HG03521 (cell line): ENCODE measurements around the gene KCNK16.

ENCODE experiments used
- ATAC-seq: cut with Tn5 transposase; IDR thresholded peaks from one replicate; pipeline ENCODE4 v1.9.1; 2021; ENCODE audit warnings: mild to moderate bottlenecking, moderate library complexity; ENCODE audit not compliant: unreplicated experiment

KCNK16 gene

GRCh38 chr6:39322306-39322850 is at the start of gene KCNK16:
TSS of gene KCNK16 (minus strand) at chr6:39322702. CDS start at chr6:39322540, 162 bp downstream.
- ATAC-seq = no peak

DNA sequence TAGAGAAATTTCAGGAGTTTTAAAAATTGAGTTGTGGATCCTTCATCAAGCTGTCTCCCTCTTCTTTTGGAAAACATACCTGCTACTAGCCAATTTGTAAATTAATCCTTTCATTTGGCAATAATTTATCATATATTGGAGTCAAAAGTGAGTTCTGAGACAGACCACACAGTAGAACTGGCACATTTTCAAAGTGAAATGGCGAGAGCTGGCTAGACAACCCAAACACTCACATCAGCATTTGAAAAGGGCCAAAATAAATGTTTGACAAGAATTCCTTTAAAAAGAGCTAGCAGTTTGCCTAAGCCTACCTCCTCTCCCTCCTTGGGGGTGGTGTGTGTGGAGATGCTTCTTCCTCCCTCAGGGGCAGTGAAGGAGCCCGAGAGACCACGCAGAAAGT is 47.9 kb upstream of the KCNK16 start:
- ATAC-seq = no peak

GRCh38 chr6:39369987-39370386 is 47.5 kb upstream of the KCNK16 start:
- ATAC-seq = no peak

DNA sequence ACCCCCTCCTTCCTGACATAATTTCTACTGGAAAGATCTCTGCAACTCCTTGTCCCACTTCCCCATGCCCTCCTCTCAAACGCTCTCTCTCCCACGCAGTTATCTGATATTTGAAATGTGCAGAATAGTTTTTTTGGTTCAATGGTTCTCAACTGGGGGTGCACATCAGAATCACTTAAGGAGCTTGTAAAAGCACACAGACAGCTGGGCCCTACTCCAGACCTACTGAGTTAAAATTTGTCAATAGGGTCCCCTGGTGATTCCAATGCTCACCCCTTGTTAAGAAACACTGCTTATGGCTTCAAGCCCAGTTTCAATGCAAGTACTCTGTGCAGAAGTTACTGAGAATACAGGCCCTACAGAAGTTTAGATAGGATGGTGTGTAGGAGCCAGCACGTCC is 45.2 kb upstream of the KCNK16 start:
- ATAC-seq = no peak

GRCh38 chr6:39366931-39367618 is 44.6 kb upstream of the KCNK16 start:
- no peak for ATAC-seq

- ATAC-seq = no peak
These were observed 43.0 kb upstream of the KCNK16 start for GRCh38 chr6:39365281-39366074.

GRCh38 chr6:39363280-39363679 is 40.8 kb upstream of the KCNK16 start:
- ATAC-seq = no peak

GRCh38 chr6:39362487-39362865 is 40.0 kb upstream of the KCNK16 start:
- ATAC-seq = no peak

GRCh38 chr6:39361657-39362486 is 39.4 kb upstream of the KCNK16 start:
- ATAC-seq = no peak

GRCh38 chr6:39360378-39360777 is 37.9 kb upstream of the KCNK16 start:
- ATAC-seq = no peak

GRCh38 chr6:39357998-39358686 is 35.6 kb upstream of the KCNK16 start:
- no peak for ATAC-seq

DNA sequence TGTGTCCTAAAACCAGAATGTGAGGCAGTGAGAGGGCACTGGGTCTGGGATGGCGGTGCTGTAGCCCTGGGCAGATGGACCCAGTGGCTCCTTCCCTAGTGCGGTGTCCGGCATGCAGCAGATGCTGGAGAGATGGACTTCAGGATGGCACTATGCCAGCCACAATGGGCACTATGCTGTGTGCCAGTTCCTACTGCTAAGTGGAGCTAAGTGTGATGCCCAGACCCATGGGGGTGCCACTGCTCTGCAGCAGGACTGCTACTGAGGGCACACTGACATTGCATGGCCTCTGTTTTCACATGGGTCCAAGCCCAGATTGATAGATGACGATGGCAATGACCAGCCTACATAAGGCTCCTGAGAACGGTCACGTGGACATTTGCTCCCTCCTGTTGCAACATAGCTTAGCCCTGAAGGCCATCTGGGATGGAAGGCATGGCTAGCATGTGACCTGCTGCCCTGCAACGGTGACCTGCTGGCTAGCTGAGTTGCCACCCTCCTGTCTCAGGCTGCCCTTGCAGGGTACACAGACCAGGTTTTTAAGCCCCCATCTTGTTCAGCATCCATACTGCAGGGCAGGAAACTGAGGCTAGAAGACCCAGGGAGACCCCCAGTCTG is 31.3 kb upstream of the KCNK16 start:
- no peak for ATAC-seq

GRCh38 chr6:39350723-39351505 is 28.4 kb upstream of the KCNK16 start:
- no peak for ATAC-seq

DNA sequence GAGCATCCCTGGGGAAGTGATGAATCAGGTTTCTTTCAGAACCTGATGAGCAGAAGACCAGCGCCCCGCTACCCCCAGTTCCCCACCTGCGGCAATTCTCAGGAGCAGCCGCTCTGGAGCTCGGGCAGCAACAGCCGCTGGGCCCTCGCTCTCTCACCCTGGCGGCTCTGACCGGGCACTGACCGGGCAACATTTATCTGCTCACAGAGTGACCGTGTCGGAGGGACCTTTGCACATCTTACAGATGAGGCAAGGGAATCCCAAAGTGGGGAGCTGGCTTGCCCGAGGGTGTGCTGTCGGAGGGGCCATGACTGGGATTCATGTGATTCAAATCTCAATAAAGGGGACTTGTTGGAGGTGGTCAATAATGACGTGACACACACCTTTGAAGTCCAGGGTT is 26.2 kb upstream of the KCNK16 start:
- no peak for ATAC-seq

GRCh38 chr6:39347906-39348585 is 25.5 kb upstream of the KCNK16 start:
- no peak for ATAC-seq

DNA sequence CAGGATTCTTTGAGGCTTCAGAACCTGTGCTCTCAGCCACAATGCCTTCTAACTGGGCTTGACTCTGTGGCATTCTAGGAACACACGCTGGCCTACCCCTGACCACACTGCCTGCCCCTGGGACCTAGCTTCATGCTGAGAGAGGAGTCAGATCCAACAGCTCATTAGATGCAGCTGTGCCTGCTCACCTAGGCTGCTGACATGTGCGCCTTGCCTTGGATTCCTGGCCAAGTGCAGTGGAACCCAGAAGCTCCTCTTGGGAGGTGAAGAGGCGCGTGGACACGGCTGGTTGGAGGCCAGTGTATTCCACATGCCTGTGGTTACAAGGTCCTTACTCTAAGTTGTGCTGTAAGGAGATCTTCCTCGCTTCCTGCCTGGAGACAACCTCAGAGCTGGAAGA is 24.7 kb upstream of the KCNK16 start:
- ATAC-seq = no peak

- ATAC-seq = no peak
These were observed 22.3 kb upstream of the KCNK16 start for GRCh38 chr6:39344821-39345280.

DNA sequence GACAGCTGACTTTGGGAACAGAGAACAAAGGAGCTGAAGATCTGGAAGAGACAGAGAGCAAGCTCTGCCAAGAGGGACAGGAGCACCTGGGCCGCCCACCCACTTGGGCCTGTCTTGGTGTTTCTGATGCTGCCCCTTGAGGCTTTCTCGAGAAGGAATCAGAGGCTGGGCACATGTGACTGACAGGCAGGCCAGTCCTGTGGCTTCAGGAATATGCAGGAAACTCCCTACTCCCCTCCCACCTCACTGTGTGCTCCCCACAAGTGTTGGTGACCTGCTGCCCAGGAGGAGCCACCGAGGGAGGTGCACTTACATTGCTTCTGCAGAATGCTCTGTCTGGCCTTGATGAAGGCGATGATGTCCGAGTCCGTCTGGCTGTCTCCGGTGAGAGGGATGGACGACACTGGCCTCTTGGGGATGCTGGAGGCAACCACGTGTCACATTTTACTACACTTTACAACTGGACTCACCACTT is 20.9 kb upstream of the KCNK16 start:
- ATAC-seq = no peak
